HG03378 (cell line): ENCODE data around the gene FAH.

Experiments used
- ATAC-seq: cut with Tn5 transposase; IDR thresholded peaks from one replicate; pipeline ENCODE4 v1.9.1; 2021; ENCODE audit warnings: mild to moderate bottlenecking, moderate library complexity; ENCODE audit not compliant: unreplicated experiment

The FAH gene

DNA sequence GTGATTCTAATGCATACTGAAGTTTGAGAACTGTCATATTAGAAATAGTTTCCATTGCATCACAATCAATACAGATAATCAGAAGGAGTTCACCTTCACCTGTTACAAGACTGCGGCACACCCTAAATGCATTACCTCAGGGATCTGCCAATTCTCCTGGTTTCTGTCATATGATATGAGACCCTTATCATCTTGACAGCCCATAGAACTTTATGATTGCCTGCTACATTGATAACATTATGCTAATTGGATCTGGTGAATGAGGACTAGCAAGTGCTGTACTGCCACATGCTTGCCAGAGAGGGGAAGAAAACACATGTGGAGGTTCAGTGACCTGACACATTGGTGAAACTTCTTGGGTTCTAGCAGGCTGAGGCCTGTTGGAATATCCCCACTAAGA, 41.4 kb downstream of the FAH start:
- no peak for ATAC-seq

DNA sequence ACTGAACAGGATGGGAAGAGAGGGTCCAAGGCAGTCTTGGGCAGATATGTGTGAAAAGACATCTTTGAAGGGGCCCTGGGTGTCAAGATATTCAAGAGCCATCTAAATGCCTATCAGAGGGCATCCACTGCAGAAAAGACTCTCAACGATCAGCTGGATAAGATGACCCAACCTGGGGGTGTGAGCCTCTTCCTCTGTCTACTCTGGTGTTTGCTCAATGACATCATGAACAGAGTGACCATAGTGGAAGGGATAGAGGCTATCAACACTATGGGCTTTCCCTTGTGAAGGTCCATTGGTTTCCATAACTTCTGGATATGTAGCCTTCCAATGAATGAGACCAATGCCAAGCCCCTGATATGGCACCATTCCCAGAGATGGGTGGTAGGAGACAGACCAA, 42.1 kb downstream of the FAH start:
- ATAC-seq = no peak

DNA sequence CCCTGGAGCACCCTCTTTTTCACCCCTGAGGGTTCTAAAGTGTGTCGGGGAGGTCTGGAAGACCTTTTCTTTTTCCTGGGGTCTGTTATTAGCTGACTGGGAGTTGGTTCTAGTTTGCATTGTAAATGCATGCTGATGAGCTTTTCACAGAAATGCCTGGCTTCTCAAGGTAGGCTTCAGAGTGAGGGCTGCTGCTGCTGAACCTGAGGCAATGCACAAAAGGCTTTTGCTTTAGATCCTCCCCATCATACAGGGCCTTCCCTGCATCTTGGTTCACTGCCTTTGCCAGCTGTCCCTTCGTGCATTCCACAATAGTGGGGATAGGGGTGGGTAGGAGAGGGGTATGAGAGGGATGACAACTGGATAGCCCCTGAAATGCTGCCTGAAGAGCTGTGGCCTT, 46.6 kb downstream of the FAH start:
- no peak for ATAC-seq

DNA sequence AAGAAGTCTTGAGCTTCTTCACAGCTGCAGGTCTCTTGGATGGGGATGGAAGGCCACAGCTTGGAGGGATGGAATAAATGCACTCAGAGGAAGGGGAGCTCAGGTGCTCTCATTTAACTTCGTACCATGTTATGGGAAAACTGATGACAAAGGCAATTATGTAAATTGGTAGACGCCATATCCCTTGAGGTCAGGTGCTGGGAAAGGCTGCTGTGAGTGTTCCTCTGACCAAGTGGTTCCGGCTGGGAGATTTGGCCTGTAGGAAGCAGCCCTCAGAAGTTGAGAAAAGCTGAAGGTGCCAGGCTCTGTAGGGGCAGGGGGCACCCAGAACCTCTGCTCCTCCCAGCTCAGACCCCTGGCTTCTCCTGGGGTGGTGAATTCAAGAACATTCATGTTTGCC, 47.1 kb downstream of the FAH start:
- no peak for ATAC-seq

DNA sequence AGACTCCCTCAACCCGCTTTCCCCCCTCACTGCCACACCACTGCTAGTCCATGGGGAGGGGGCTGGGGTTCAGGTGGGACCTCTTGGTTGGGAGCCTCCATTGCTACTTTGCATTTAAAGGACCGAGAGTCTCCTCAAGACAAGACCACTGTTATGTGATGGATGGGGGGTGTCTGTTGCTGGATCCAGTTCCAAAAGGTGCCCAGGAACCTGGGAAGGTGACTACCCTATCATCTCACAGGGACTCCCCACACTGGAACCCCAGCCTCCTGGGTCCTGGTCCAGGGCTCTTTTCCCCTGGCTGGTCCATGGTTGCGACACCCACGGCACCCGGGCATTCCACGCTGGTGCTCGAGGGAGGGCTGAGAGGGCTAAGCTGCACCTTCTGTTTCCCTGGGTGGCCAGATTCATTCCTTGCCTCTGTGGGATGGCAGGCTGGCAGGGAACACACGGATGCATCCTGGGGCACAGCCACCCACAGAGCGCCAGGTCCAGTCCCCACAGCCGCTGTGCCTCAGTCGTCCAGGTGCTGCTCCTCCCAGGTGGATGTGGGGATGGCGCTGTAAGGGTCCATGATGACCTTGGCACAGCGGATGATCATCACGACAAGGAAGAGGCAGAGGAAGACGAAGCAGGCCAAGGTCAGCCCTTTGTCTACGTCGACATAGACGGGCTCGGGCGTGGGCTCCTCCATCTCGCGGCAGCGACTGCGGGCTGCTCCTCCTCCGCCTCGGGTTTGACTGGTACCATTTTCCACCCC, 48.6 kb downstream of the FAH start:
- no peak for ATAC-seq

DNA sequence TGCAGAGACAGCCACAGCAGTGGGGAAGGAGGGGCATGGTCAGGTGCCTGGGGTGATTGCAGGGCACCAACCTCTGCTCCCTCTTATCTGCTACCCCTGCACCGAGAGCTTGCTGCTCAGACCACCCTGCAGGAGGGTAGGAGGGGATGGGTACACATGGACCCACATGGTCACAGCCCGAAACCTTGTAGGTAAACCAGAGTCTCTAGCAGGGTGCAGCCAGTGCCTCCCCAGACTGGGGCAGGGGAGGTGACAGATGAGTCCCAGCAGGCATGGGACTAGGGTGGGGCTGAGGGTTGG, 49.2 kb downstream of the FAH start:
- no peak for ATAC-seq

DNA sequence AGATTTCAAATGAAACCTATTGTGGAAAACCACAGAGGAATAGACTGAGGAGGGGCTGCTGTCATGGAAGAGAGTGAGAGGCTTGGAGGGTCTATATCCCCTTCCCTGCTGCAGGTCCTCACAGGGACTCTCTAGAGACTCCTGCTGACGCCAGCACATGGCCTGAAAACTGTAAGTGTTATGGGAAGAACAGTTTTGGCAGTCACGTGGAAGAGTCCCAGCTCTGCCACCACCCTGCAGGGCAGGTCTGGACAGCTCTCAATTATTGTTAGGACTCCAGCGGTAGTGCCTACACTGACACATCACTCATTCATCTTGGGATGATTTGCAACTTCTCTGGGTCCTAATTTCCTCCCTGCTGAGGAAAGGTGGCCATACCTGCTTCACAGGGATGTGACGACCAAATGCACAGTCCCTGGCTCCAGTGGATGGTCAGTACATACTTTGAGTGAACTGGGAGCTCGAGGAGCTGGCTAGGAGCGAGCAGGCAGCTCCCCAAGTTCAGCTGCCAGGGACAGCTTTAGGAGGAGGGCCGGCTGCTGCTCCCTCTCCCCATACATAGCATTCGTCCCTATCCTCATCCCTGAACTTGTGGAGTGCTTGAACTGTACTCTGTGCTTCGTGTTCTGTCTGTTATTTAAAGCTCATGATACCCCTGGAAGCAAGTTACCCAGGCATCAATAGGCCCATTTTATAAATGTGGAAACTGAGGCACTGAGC, 50.0 kb downstream of the FAH start:
- ATAC-seq = no peak

DNA sequence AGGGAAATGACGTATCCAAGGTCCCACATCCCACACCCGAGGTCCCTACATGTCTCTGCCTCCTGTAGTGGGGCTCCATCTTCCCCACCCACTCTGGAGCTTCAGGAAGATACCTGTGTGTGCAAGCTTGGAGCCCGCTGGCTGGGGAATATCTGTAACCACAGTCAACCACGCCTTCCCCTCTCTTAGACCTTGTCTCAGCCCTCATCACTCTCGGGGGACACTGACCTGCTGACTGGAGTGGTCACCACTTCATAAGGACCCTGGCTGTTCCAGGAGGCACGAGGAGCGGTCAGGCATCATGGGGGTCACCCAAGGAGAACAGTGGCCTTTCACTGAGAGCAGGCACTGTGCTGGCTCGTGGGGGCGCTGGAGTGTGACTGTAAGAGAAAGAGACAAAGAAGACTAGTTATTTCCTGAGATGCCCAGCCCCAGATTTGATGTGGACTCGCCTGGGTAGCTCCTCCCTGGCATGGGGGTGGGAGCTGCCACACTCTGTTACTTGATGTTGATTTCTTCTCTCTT, 50.6 kb downstream of the FAH start:
- no peak for ATAC-seq

DNA sequence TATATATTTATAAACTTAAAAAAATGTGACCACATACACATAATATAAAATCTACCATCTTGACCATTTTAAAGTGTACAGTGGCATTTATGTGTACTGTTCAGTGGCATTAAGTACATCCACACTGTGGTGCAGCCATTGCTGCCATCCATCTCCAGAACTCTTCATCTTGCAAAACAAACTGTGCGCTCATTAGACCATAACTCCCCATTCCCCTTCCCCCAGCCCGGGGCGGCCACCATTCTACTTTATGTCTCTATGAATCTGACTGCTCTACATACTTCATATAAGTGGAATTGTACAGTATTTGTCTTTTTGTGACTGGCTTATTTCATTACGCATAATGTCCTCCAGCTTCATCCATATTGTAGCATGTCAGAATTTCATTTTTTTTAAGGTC, 51.4 kb downstream of the FAH start:
- no peak for ATAC-seq

DNA sequence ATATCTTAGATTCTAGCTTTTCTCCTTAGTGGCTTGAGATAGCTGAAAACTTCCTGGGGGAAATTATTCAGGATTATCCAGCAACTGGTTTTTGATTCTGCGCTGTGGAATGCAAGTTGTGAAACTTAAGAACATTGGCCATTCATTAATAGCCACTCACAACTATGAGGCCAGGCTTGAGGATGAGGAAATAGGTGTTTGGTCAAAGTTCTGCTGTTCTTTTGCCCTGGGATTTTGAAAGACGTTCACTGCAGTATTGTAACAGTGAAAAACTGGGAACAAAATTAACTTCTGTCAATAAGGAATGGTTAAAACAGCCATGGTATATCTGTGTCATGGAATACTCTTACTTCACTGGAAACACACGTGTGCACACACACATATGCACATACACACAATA, 55.1 kb downstream of the FAH start:
- no peak for ATAC-seq

DNA sequence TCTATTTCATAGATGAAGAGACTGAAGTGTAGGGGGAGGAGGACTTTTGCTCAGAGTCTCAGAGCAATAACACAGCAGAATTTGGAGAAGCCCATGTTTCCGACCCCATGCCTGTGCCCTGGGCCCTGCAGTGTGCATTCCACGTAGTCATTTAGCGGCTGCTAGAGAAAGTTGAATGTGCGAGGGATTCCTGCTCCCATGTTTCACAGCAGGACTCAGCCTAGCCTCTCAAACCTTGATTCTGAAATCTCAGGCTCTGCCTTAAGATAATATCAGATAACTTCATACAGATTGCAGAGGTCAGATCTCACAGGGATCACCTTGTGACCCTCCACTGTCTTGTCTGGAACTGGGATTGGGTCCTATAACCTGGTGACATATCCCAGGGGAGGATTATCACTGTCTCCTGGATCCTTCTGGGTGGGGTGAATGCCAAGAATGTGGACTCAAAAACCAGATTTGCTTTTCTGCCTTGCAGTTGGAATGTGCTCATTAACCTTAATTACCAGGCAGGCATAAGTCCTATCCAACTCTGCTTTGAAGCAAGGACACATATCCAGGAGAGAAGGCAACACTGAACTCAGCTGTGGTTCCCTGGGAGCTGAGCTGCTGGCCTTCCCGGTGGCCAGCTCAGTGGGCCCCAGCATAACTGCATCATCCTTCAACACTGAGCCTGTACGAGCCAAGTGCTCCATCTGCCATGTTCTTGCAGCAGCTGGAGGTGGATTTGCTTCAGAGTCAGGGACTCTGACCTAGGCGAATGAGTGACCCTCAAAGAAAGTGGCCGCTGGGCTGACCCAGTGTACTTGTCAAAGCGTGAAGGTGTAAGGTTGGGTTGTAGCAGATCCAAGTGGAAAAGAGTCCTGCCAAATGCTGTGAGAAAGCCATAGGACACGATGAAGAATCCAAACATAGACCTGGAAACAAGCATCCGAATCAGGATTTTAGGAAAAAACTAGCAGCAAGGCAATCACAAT, 56.2 kb downstream of the FAH start:
- ATAC-seq = no peak

DNA sequence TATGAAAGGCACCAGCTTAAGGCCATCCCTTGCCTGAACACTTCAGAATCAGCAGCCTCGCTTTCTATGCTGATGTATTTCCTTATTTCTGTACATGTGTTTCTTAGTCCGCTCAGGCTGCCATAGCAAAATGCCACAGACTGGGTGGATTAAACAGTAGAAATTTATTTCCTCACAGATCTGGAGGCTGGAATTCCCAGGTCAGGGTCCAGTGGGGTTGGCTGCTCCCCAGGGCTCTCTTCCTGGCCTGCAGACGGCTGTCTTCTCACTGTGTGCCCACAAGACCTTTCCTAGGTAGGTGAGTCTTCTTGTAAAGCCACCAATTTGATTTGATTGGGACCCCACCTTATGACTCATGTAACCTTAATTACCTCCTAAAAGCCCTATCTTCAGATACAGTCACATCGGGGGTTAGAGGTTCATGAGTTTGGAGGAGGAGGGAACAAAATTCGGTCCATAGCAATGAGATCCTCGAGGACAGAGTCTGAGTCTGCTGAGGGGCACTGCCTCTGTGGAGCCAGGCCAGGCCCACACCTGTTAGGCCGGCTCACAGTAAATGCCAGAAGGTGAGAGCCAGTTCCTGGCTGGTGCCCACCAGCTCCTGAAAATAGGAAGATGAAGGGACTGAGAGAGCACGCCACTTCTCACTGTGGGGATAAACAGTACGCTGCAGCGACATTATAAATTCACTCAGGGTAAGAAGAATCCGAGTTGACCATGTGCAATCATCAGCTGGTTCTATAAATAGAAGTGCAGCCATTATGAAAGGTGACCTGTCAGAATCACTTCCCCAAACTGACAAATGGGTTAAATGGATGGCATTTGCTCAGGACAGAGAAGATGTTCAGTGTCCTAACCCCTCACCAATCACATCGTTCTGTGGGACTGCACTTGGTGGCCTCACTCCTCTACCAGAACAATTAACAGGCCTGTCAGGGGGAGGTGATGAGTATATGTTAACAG, 58.1 kb downstream of the FAH start:
- ATAC-seq = no peak

DNA sequence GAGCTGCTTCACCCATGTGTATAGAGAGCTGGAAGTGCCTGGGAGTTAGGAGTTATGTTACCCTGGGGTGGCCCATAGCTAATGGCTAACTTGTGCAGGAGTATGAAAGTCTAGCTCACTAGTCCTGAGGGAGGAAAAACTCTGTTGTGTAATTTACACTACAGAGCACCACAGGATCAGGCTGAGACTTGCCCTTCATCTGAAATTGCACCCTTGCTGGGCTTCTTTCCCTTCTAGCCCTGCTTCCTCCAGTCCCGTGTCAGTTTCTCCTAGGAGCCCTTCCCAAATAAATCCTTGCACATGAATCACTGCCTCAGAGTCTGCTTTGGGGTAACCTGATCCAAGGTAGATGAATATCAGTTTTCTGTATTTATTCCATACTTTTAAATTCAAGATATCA, 59.2 kb downstream of the FAH start:
- no peak for ATAC-seq

DNA sequence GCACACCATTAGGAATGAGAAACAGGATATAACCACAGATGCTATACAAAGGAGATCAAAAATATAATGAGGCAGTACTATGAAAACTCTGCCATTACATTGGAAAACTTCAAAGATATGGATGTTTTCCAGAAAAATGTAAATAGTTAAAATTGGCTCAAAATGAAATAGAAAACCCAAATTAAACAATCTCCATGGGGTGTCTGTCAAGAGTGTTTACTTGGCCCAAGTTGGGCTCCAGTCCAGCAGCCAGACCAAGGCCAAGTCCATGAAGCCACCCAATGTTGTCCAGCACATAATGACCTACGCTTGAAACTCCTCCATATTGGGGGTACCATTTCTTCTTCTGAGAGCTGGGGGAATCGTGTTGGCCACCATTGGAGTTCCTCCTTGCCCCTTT, 62.1 kb downstream of the FAH start:
- ATAC-seq = no peak

DNA sequence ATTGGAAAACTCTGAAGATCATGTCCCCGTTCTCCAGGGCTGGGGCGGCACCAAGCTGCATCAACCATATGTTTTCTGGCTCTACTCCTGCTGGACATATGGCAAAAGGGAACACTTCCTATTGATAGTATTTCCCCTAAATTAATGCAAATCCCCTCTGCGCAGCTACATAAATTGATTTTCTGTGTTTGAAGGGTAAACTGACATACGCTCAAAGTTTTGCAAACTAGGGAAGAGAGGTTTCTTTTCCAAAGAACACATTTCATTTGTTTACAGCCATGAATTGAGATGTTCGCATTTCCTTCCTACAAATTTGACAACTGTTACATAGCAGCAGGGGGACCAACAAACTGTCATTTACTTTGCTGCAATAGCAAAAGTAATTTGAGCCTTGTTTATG, 63.3 kb downstream of the FAH start:
- no peak for ATAC-seq

DNA sequence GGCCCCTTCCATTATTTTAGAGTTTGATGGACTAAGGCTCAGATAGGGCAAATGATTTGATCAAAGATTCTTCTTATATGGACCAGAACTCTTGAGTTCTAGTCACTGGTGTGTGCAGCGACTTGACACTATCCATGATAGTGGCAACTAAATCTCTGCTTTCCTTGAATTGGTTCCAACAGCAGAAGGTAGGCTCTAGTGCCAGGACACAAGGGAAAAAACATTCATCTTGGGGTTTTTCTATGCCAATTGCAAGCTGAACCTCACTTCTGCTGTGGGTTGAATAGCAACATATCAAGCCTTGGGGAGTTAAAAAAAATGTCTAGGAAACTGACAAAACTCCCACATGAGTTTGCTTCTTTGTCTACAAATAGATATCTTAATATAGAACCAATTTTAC, 64.1 kb downstream of the FAH start:
- ATAC-seq = no peak

DNA sequence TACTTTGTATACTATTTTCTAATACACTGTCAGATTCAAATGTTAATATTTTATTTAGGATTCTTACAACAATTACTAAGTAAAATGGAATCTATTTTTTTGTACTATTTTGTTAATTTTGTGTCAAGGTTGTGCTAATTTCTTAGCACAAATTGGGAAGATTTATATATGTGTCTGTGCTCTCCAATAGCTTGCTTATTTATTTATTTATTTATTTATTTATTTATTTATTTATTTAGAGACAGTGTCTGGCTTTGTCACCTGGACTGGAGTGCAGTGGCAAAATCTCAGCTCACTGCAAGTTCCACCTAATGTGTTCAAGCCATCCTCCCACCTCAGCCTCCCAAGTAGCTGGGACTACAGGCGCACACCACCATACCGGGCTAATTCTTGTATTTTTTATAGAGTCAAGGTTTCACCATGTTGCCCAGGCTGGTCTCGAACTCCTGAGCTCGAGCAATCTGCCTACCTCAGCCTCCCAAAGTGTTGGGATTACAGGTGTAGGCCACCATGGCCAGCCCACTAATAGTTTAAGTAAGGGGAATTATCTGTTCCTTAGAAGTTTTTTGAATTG, 64.6 kb downstream of the FAH start:
- no peak for ATAC-seq

DNA sequence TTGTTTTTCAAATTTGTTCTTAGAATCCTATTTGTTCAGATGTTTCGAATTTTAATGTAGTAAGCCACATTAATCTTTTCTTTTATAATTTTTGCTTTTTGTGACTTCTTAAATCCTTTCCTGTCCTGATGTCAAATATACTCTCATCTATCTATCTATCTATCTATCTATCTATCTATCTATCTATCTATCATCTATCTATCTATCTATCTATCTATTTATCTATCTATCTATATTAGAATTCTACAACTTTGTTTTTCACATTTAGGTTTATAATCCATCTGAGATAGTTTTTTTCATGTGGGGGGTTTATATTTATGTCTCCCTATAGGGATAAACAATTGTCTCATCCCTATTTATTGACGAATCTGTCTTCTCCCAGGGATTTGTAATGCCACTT, 67.2 kb downstream of the FAH start:
- no peak for ATAC-seq

DNA sequence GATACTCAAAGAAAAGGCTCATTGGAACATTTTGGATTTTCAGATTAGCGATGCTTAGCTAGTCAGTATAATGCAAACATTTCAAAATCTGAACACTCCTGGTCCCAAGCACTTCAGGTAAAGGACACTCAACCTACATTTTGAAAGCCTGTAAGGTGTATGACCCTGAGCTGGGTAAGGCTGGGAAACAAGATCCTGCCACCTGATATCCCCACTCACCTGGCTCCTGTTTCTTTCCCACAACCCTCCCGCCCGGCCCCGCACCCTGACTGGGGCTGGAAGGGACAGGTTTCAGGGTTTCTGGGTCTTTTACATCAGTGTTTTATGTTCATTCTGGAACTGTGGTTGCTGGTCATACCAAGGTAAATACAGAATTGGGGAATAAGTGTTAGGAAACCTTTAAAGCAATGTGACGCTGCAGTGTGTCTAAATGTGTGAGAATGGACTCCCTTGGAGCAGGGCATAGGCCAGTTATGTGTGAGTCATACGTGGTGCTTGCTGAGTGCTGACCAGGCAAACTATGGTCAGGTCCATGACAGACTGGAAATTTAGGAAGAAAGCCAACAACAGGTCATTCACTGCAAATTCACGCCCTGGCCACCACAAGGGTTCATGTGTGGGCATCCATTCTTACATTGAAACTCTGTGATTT, 76.3 kb downstream of the FAH start:
- ATAC-seq = no peak

DNA sequence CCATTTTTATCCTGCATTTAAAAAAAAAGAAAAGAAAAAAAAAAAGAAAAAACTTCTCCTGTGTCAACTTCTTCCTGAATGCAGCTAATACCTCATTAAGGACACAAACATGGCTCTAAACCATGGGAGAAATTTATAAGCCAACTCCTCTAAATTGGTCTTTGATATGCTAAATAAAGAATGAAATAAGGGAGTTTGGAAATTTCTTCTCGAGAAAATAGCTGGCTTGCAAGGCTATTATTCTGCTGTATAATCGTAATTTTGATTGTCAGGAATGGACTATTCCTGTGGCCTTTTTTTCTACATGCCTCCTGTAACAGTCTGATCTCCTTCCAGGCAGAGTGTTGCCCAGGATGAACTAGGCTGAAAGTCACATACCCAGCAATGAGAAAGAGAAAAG, 78.6 kb downstream of the FAH start:
- no peak for ATAC-seq
